ENCODE results near the gene TMEM161A.
A peak's percentile ranks its signal among the peaks of the same experiment; 100 is the strongest.

Gene TMEM161A

DNA sequence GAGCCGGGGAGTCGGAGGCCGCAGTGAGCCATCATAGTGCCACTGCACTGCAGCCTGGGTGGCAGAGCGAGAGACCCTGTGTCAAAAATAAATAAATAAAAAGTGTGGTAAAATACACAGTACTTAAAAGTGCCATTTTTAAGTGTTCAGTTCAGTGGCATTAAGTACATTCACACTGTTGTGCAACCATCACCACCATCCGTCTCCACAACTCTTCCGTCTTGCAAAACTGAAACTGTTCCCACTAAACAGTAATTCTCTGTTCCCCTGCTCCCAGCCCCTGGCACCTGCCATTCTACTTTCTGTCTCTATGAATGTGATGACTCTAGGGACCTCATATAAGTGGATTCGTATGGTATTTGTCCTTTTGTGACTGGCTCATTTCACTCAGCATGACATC lies 61.2 kb downstream of the TMEM161A start:
- no peak overlapping the region for H4K91ac ChIP-seq (ENCODE audit: low read length)
- no peak overlapping the region for H4K8ac ChIP-seq (ENCODE audit: low read length)
- peaks cover 16% of the 10 kb centered on the region for H3K79me1 ChIP-seq (replicated peaks; ENCODE audit: low read length, poor library complexity, severe bottlenecking)
- H3K27me3 ChIP-seq (ENCODE audit: control insufficient read depth in 1 of 2, insufficient read depth in 1 of 2, low read length in 2 of 2) = no peaks in the 10 kb centered on the region
- H2BK120ac ChIP-seq (ENCODE audit: low read depth, low read length) = no peak overlapping the region
- H3K23ac ChIP-seq (ENCODE audit: low read length in 2 of 2) = no peak overlapping the region
- H3K4me3 ChIP-seq (ENCODE audit: insufficient read depth in 1 of 2, low read depth in 1 of 2, low read length in 2 of 2) = no peak overlapping the region
- no peaks in the 10 kb centered on the region for H3K9me3 ChIP-seq (ENCODE audit: control insufficient read depth, low read length)
- peaks cover 0 to 5% of the 10 kb centered on the region in 2 experiments for H3K36me3 ChIP-seq (ENCODE audit: control insufficient read depth in 1 of 2, insufficient read depth in 2 of 2, low read depth in 1 of 2, low read length in 2 of 2)
- H3K4me1 ChIP-seq (ENCODE audit: control insufficient read depth, insufficient read depth, low read depth, low read length) = no peaks in the 10 kb centered on the region
- H3K4me2 ChIP-seq (ENCODE audit: low read length, poor library complexity, severe bottlenecking) = no peak overlapping the region
- H2BK15ac ChIP-seq (ENCODE audit: low read depth, poor library complexity, severe bottlenecking) = no peak overlapping the region
- no peak overlapping the region for H3K9ac ChIP-seq (ENCODE audit: low read length)
- no peak overlapping the region for H2AFZ ChIP-seq (ENCODE audit: low read depth, low read length)
- no peak overlapping the region for H2AK5ac ChIP-seq (ENCODE audit: low read length, severe bottlenecking)
- H2BK12ac ChIP-seq (ENCODE audit: low read length in 2 of 2) = no peak overlapping the region
- no peak overlapping the region for H3K27ac ChIP-seq (ENCODE audit: low read length, poor library complexity, severe bottlenecking)
- no peak overlapping the region for H3K18ac ChIP-seq (ENCODE audit: low read depth in 1 of 2, low read length in 2 of 2)
- no peak for DNase-seq
- 97% methylated on average over 6 of the region's 7 CpGs for WGBS
- no peak overlapping the region for H3K4ac ChIP-seq (ENCODE audit: low read depth in 1 of 2, low read length in 2 of 2)
- no peak overlapping the region for H3K14ac ChIP-seq (ENCODE audit: low read length in 2 of 2)
- H2BK5ac ChIP-seq (ENCODE audit: low read depth, low read length, poor library complexity, severe bottlenecking) = no peak overlapping the region

DNA sequence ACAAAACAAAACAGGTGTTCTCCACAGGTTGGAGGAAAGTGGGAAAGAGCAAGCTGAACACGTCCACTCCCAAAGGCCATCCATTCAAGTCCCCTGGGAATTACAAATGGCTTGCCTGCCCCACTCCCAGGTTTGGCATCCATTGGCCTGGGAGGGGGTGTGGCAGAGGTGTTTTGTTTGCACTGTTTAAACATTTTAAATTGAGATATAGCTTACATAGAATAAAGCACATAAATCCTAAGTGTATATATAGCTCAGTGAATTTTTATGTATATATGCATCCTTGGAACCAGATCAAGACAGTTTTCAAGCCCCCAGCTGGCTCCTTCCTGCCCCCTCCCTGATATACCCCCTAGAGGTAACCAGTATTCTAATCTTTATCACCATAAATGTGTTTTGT lies 61.8 kb downstream of the TMEM161A start:
- H3K4me3 ChIP-seq (ENCODE audit: insufficient read depth in 1 of 2, low read depth in 1 of 2, low read length in 2 of 2) = no peak overlapping the region

DNA sequence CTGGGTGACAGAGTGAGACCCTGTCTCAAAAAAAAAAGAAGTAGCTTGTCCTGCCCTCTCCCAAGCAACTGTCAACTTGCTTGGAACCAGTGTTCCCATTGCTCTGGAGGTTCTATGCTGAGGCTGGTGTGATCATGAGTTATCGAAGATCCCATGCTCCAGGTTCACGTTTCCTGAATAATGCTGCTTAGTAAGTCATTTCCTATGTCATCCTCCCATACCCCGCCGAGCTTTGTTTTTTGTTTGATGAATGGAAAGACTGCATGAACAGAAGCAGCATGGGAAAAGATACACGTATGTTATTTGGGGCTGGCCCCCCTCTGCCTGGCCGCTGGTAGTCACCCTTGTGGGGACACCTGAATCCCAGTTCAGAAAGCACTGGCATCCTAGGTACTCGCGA lies 63.2 kb downstream of the TMEM161A start:
- H3K36me3 ChIP-seq (ENCODE audit: control insufficient read depth in 1 of 2, insufficient read depth in 2 of 2, low read depth in 1 of 2, low read length in 2 of 2) = no peaks in the 10 kb centered on the region
- no peak overlapping the region for H2AK5ac ChIP-seq (ENCODE audit: low read length, severe bottlenecking)
- no peak overlapping the region for H3K9ac ChIP-seq (ENCODE audit: low read length)
- no peak overlapping the region for H3K23ac ChIP-seq (ENCODE audit: low read length in 2 of 2)
- no peak overlapping the region for H3K4me2 ChIP-seq (ENCODE audit: low read length, poor library complexity, severe bottlenecking)
- H3K27ac ChIP-seq (ENCODE audit: low read length, poor library complexity, severe bottlenecking) = no peak overlapping the region
- no peaks in the 10 kb centered on the region for H3K9me3 ChIP-seq (ENCODE audit: control insufficient read depth, low read length)
- no peak overlapping the region for H3K18ac ChIP-seq (ENCODE audit: low read depth in 1 of 2, low read length in 2 of 2)
- 93% methylated on average over 8 of the region's 8 CpGs for WGBS
- H3K4me3 ChIP-seq (ENCODE audit: insufficient read depth in 1 of 2, low read depth in 1 of 2, low read length in 2 of 2) = no peak overlapping the region
- H3K79me1 ChIP-seq (replicated peaks; ENCODE audit: low read length, poor library complexity, severe bottlenecking) = peaks cover 21% of the 10 kb centered on the region
- H2BK12ac ChIP-seq (ENCODE audit: low read length in 2 of 2) = no peak overlapping the region
- H3K4me1 ChIP-seq (ENCODE audit: control insufficient read depth, insufficient read depth, low read depth, low read length) = no peaks in the 10 kb centered on the region
- H2BK15ac ChIP-seq (ENCODE audit: low read depth, poor library complexity, severe bottlenecking) = no peak overlapping the region
- H4K8ac ChIP-seq (ENCODE audit: low read length) = no peak overlapping the region
- no peak overlapping the region for H4K91ac ChIP-seq (ENCODE audit: low read length)
- no peak for DNase-seq
- no peak overlapping the region for H2BK5ac ChIP-seq (ENCODE audit: low read depth, low read length, poor library complexity, severe bottlenecking)
- H3K14ac ChIP-seq (ENCODE audit: low read length in 2 of 2) = no peak overlapping the region
- no peak overlapping the region for H2AFZ ChIP-seq (ENCODE audit: low read depth, low read length)
- no peak overlapping the region for H3K4ac ChIP-seq (ENCODE audit: low read depth in 1 of 2, low read length in 2 of 2)
- H2BK120ac ChIP-seq (ENCODE audit: low read depth, low read length) = no peak overlapping the region
- no peaks in the 10 kb centered on the region for H3K27me3 ChIP-seq (ENCODE audit: control insufficient read depth in 1 of 2, insufficient read depth in 1 of 2, low read length in 2 of 2)

More for the DNA sequence above, 61.8 kb downstream of the TMEM161A start:
- Histone ChIP-seq H2AK5ac (ENCODE audit: low read length, severe bottlenecking) (no peak overlapping the region), H2BK15ac (ENCODE audit: low read depth, poor library complexity, severe bottlenecking) (no peak overlapping the region), H3K27ac (ENCODE audit: low read length, poor library complexity, severe bottlenecking) (no peak overlapping the region), H2BK5ac (ENCODE audit: low read depth, low read length, poor library complexity, severe bottlenecking) (no peak overlapping the region), H2AFZ (ENCODE audit: low read depth, low read length) (no peak overlapping the region), H4K8ac (ENCODE audit: low read length) (no peak overlapping the region), H3K36me3 (ENCODE audit: control insufficient read depth in 1 of 2, insufficient read depth in 2 of 2, low read depth in 1 of 2, low read length in 2 of 2) (peaks cover 0 to 2% of the 10 kb centered on the region in 2 experiments), H3K4me1 (ENCODE audit: control insufficient read depth, insufficient read depth, low read depth, low read length) (no peaks in the 10 kb centered on the region), H2BK12ac (ENCODE audit: low read length in 2 of 2) (no peak overlapping the region), H3K9ac (ENCODE audit: low read length) (no peak overlapping the region), H3K27me3 (ENCODE audit: control insufficient read depth in 1 of 2, insufficient read depth in 1 of 2, low read length in 2 of 2) (no peaks in the 10 kb centered on the region), H3K4me2 (ENCODE audit: low read length, poor library complexity, severe bottlenecking) (no peak overlapping the region), H3K79me1 (replicated peaks; ENCODE audit: low read length, poor library complexity, severe bottlenecking) (peaks cover 19% of the 10 kb centered on the region), H4K91ac (ENCODE audit: low read length) (no peak overlapping the region), H3K9me3 (ENCODE audit: control insufficient read depth, low read length) (no peaks in the 10 kb centered on the region), H3K14ac (ENCODE audit: low read length in 2 of 2) (no peak overlapping the region), H3K4ac (ENCODE audit: low read depth in 1 of 2, low read length in 2 of 2) (no peak overlapping the region), H3K23ac (ENCODE audit: low read length in 2 of 2) (no peak overlapping the region), H2BK120ac (ENCODE audit: low read depth, low read length) (no peak overlapping the region), H3K18ac (ENCODE audit: low read depth in 1 of 2, low read length in 2 of 2) (no peak overlapping the region)
- no peak for DNase-seq
- WGBS = no CpG with 5 or more reads among the region's 1 CpG

DNA sequence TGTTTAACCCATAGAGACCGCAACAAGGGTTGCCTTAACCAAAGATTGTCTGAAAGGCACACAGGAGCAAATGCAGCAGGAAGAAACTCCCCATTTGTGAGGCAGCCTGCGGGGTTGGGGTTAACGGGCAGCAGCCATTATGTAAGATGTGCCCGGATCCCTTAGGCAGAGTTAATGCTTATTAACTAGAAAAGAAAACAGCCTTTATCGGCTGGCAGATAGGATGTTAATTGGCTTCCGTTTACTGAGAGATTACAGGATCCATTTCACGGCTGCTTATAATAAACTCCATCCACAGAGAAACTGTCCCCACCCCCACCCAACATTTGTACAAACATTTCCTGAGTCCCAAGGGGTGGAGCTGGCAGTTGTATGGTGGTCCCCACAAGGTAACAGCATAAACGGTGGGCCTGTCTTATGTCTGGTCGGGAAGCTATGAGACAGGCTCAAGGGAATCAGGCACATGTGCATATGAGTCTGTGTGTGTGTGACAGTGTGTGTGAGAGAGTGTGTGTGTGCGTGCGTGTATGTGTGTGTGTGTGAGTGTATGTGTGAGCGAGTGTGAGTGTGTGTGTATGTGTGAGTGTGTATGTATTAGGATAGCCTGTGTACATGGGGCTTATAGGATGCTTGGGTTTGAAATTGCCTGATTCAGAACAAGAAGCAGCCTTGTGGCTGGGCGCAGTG lies 63.9 kb downstream of the TMEM161A start:
- Histone ChIP-seq H3K36me3 (ENCODE audit: control insufficient read depth in 1 of 2, insufficient read depth in 2 of 2, low read depth in 1 of 2, low read length in 2 of 2) (no peaks in the 10 kb centered on the region), H3K18ac (ENCODE audit: low read depth in 1 of 2, low read length in 2 of 2) (no peak overlapping the region), H2AK5ac (ENCODE audit: low read length, severe bottlenecking) (no peak overlapping the region), H2BK12ac (ENCODE audit: low read length in 2 of 2) (no peak overlapping the region), H2AFZ (ENCODE audit: low read depth, low read length) (no peak overlapping the region), H4K91ac (ENCODE audit: low read length) (no peak overlapping the region), H3K4me1 (ENCODE audit: control insufficient read depth, insufficient read depth, low read depth, low read length) (no peaks in the 10 kb centered on the region), H3K23ac (ENCODE audit: low read length in 2 of 2) (peak overlapping the region in 1 of 2 experiments; percentile 2), H3K27ac (ENCODE audit: low read length, poor library complexity, severe bottlenecking) (no peak overlapping the region), H3K14ac (ENCODE audit: low read length in 2 of 2) (no peak overlapping the region), H3K9ac (ENCODE audit: low read length) (no peak overlapping the region), H3K4me3 (ENCODE audit: insufficient read depth in 1 of 2, low read depth in 1 of 2, low read length in 2 of 2) (no peak overlapping the region), H3K79me1 (replicated peaks; ENCODE audit: low read length, poor library complexity, severe bottlenecking) (peaks cover 21% of the 10 kb centered on the region), H3K27me3 (ENCODE audit: control insufficient read depth in 1 of 2, insufficient read depth in 1 of 2, low read length in 2 of 2) (no peaks in the 10 kb centered on the region), H2BK5ac (ENCODE audit: low read depth, low read length, poor library complexity, severe bottlenecking) (no peak overlapping the region), H3K4ac (ENCODE audit: low read depth in 1 of 2, low read length in 2 of 2) (no peak overlapping the region), H3K9me3 (ENCODE audit: control insufficient read depth, low read length) (no peaks in the 10 kb centered on the region), H2BK120ac (ENCODE audit: low read depth, low read length) (no peak overlapping the region), H2BK15ac (ENCODE audit: low read depth, poor library complexity, severe bottlenecking) (no peak overlapping the region), H4K8ac (ENCODE audit: low read length) (no peak overlapping the region), H3K4me2 (ENCODE audit: low read length, poor library complexity, severe bottlenecking) (no peak overlapping the region)
- WGBS = 79% methylated on average over 13 of the region's 13 CpGs
- no peak for DNase-seq
